ENCODE measurements around the gene CST4.

GRCh38 chr20:23639490-23639958 lies 49.3 kb downstream of the CST4 start:
- TF ChIP-seq NR1H2 (CRISPR knock-in tag; IDR thresholded peaks at IDR 0.05), result no peak
- TF ChIP-seq ZNF263 (CRISPR knock-in tag; IDR thresholded peaks at IDR 0.05; ENCODE audit: low read depth), result no peak
- TF ChIP-seq ZNF121 (CRISPR knock-in tag; IDR thresholded peaks at IDR 0.05), result no peak
- TF ChIP-seq, protein P1, sequence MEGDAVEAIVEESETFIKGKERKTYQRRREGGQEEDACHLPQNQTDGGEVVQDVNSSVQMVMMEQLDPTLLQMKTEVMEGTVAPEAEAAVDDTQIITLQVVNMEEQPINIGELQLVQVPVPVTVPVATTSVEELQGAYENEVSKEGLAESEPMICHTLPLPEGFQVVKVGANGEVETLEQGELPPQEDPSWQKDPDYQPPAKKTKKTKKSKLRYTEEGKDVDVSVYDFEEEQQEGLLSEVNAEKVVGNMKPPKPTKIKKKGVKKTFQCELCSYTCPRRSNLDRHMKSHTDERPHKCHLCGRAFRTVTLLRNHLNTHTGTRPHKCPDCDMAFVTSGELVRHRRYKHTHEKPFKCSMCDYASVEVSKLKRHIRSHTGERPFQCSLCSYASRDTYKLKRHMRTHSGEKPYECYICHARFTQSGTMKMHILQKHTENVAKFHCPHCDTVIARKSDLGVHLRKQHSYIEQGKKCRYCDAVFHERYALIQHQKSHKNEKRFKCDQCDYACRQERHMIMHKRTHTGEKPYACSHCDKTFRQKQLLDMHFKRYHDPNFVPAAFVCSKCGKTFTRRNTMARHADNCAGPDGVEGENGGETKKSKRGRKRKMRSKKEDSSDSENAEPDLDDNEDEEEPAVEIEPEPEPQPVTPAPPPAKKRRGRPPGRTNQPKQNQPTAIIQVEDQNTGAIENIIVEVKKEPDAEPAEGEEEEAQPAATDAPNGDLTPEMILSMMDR (IDR thresholded peaks at IDR 0.05), result no peak

All from WTC11 (cell line).